Epithelial cell of proximal tubule (primary cell): ENCODE results near the gene OPN1SW. TPM values are rescaled to one million over a fixed set of nuclear protein-coding genes. Genes with fewer than 3 reads are reported as not detected.

ENCODE experiments used
- DNase-seq: peaks from one replicate; pipeline ENCODE4 v3.0.0-alpha.2; 2011; ENCODE audit warnings: low read depth
- H3K4me3 ChIP-seq: 2 replicates; pipeline ENCODE4 v1.5.1; 2011; ENCODE audit warnings: low read depth, mild to moderate bottlenecking, low read length
- CTCF ChIP-seq: conservative IDR thresholded peaks from 2 replicates; pipeline ENCODE4 v1.5.1; 2012; ENCODE audit warnings: low read depth, mild to moderate bottlenecking, low read length
- total RNA-seq: library from RNA; depleted of rRNA; stranded (reverse); fragments of >200 nt; gene quantifications from 2 replicates; pipeline ENCODE4 v1.2.3, GENCODE V29; 2015

Gene OPN1SW
- total RNA-seq, 1 donor from 2014 or later: not detected

GRCh38 chr7:128777156-128778123 is 1.8 kb upstream of the OPN1SW start:
- no peak for DNase-seq
- no peak overlapping the region for H3K4me3 ChIP-seq
- TF ChIP-seq CTCF: no peak

- DNase-seq: no peak
- no peak overlapping the region for H3K4me3 ChIP-seq
- no peak for TF ChIP-seq CTCF
These were observed 673 bp downstream of the OPN1SW start for GRCh38 chr7:128774921-128775320.

- H3K4me3 ChIP-seq: no peak overlapping the region
- no peak for DNase-seq
- no peak for TF ChIP-seq CTCF
These were observed 1.4 kb downstream of the OPN1SW start for GRCh38 chr7:128774029-128774689.

- TF ChIP-seq CTCF: no peak
- no peak for DNase-seq
- no peak overlapping the region for H3K4me3 ChIP-seq
These were observed 2.0 kb downstream of the OPN1SW start for GRCh38 chr7:128773604-128774003.

- no peak for DNase-seq
- no peak overlapping the region for H3K4me3 ChIP-seq
- no peak for TF ChIP-seq CTCF
These were observed 5.4 kb downstream of the OPN1SW start for GRCh38 chr7:128770233-128770632.

- H3K4me3 ChIP-seq: no peak overlapping the region
- no peak for TF ChIP-seq CTCF
- no peak for DNase-seq
These were observed 8.0 kb downstream of the OPN1SW start for GRCh38 chr7:128767475-128768110.
